HG03159 (cell line): ENCODE data around the gene AKT1.
"Not testable (repeated sequence)": the region's sequence is repeated elsewhere in the genome, so short reads cannot be mapped to it uniquely, and the experiment has no call there.

Experiments
- ATAC-seq: cut with Tn5 transposase; IDR thresholded peaks from one replicate; pipeline ENCODE4 v1.9.1; 2021; ENCODE audit warnings: mild to moderate bottlenecking, moderate library complexity; ENCODE audit not compliant: unreplicated experiment

The AKT1 gene

DNA sequence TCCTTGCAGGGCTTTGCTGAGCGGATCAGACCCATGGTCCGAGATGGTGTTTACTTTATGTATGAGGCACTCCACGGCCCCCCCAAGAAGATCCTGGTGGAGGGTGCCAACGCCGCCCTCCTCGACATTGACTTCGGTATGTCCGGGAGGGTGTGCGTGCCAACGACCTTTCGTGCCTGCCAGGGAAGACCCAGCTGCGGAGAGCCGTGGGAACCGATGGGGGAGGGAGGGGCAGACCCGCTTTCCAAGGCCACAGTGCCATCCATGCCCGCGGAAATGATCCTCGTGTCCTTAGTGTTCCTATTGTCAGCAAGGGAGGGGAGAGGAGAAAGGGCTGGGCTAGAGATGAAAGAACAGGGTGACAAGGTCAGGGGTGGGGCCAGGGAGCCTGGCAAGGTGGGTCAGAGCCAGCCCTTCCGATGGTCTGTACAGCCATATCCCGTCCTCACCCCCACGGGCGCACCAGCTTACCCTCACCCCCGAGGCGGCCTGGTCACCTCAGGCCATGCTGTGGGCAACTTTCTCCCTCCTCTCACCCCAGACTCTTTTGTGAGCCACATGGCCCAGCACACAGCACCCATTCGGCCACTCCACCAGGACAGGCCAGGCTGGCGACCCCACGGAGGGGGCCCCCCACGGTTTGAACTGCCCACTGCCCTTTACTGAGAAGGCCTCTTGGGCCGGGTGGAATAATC is 54.3 kb downstream of the AKT1 start:
- ATAC-seq = no peak

DNA sequence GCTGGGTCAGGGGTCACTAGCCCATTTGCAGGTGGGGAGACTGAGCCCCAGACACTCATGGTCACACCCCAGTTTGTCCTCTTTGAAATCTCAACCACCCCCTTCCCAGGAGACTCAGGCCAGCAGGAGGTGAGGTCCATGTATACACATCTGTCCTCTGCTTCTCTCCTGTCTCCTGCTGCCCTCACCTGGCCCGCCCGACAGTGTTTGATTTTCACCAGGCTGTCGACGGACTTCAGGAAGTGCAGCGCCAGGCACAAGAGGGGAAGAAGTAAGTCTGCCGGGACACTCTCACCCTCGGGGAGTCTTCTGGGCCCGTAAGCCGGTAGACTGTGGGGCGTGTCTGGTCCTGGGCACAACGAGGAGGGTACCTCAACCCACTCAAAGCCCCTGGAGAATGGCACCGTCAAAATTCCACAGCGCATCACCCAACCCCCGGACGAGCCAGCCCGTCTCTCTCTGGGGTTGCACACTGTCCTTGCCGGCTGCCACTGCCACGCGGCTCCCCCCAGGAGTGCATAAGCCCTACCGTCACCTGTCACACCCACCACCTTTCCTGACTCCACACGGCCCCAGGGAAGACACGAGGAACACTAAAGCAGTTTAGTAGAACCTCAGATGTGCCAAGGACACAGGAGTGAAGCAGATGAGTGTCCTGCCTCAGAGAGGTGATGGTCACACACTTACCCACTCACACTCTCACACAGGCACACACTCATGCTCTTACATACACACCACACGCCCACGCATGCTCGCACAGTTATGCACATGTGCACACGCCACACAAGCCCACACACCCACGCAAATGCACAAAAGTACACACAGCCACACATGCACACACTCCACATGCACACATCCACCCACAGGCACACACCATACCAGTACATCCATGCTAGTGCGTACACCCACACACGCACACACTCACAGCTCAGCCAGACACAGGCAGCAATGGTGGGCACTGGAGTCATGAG is 55.7 kb downstream of the AKT1 start:
- ATAC-seq = no peak

DNA sequence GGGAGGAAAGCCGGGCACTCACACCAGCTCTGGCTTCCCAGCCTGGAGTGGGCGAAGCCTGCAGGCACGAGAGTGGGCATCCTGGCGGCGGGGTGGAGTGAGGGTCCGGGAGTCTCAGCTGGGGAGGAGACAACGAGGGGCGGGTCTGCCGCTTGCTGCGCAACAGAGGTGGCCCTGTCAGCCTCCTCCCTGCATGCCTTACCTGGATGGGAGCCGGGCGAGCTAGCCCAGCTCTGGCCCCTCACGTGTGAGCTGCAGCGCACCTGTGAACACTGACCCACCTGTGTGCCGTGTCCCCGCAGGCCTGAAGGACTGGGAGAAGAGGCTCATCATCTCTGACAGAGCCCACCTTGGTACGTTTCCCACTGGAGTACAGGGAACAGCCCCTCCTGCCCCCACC is 56.5 kb downstream of the AKT1 start:
- no peak for ATAC-seq

DNA sequence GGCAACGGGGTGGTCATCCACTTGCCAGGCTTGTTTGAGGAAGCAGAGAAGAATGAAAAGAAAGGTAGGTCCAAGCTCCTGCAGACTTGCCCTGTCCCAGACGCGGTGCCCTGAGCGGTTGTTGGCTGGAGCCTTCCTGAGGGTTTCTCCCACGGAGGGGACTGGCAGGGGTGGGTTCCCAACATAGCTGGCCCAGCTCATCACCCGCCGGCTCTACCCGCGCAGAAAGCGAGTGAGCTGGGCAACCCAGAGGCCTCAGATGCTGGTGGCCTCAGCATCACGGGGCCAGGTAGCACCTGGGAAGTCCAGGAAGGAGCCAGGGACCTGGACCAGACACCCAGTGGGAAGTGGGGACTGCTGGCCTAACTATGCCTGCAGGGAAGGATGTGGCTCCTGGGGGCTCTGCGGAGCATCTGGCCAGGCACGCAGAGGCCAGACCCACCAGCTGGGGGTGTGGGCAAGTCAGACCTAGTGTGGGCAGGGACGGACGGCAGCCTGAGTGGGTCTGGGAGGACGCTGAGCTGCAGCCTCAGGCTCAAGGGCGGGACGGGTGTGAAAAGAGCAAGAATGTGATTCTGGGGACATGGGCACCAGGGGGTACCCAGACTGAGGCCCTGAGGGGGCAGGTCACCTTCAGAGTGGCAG is 57.1 kb downstream of the AKT1 start:
- no peak for ATAC-seq

DNA sequence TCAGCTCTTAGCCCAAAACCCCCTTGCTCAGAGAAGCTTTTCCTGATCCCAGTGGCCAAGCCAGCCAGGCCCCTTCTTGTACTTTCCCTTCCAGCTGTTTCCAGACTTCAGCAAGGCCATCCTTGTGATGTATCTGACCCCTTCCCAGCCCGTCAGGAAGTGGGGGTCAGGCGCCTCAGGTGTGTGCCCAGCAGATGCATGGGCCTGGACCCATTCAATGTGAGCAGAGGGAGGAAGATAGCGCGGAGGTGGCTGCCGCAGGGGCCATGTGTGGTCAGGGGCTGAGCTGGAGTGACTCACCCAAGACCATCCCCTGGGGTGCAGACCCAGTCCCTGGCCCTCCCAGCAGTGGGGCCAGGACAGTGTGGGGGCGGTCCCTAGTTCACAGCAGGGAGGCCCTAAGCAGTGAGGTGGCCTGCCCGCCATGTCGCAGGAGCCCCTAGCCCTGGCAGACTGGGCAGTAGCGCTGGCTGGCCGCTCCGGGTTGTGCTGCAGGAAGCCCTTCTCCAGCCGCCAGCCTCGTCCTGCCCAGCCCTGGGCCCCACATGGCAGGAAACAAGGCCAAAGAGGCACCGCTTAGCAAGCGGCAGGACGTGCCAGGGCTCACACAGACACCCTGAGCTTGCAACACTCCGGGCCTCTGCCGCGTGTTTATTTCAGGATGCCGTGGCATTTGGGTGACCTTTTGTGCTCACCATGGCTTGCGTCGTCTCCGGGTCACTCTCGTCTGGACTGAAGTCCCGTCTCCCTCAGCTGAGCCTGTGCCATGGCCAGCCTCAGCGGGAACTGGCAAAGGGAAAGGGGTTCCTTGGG is 59.5 kb downstream of the AKT1 start:
- no peak for ATAC-seq

DNA sequence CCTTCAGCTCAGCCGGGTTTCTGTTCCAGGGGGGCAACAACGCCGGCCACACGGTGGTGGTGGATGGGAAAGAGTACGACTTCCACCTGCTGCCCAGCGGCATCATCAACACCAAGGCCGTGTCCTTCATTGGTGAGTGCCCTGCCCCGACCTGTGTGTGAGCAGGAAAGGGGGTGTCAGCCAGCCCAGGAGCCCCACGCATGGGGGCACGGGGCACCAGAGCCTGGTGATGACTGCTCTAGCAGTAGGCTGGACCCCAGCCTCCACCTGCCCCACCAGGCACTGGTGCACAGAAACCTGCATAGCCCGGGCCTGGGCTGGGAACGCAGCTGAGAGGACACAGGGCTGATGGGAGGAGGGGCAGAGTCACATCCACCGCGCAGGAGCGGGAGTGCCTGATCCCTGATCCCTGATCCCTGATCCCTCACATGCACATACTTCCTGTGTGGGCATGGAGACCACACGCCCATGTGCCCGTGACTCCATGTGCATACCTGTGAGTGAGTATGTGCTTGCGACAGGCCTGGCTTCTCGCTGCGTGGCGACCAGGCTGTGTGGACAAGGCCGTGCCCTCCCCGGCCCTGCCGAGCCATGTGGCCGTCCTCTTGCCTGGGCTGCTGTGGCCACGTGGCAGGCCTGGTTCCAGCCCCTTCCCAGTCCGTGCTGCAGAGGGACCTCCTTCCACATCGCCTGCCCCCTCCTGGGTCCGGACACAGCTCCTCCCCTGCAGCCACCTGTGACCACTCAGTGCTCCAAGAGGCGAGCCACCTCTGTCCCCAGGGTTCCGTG is 60.4 kb downstream of the AKT1 start:
- no peak for ATAC-seq

DNA sequence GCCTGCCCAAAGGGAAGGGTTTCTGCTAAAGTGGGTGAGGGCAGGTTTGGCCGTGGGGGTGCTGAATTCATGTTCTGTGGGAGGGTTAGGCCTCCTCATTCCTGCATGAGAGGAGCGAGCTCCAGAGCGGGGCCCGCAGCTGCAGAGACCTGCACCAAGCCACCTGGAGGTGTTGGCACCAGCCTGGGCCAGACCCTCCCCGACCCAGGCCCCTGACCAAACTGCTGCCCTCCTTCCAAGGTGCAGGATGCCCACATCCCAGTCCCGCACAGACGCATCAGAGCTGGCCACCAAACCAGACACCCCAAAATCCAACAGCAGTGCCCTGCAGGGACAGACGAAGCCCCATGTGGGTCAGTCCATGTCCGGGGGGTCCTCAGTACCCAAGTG is 61.0 kb downstream of the AKT1 start:
- ATAC-seq = no peak

DNA sequence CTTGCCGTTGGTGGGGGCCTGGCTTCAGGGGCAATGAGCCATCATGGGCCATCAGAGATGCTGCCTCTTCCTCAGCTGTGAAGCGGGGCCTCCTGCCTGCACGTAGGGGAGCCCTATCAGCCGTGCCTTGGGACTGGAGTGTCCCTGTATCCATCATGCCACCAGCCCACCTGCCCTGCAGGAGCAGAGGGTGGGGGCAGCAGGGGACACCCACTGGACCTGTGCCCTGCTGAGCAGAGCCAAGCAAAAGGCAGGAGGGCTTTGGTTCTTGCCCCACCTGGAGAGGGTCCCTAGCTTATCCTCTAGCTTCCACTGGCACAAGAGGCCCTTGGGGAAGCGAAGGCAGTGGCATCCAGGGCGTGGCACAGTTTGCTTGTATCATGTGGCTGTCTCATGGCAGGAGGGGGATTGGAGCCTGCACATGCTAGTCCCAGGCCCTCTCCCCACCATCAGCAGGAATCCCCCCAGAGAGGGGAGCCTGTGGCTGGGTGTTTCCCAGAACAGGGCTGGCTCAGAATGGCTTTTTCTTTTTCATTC is 61.4 kb downstream of the AKT1 start:
- ATAC-seq = no peak

DNA sequence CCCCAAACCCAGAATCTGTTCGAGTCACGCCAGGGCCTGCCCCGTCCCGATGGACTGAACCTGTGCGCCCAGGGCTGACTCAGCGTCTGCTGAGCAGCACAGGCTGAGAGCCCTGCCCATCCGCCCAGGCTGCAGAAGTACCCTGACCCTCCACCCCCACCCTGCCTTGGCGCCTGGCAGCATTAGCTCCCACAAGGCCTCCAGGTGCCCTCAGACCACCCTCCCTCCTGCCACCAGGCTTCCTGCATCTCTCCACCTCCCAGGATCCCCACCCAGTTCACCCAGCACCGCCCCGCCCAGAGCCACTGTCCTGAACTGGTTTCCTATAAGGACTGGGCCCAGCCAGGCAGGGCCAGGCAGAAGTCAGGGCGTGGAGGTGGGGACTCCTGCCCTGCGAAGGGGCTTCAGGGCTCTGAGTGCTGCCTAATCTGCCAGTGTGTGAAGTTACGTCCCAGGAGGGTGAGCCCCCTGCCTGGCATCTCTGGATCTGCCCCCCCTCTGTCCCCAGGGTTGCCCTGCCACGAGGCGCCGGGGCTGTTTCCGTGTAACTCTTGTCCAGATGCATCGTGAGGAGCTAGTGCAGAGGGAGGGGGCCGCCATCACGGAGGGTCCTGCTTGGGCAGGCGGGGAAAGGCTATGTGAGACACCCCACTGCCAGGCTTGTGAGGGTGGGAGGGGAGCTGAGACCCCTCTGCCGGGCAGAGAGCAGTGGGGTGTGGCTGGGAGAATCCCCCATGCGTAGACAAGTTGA is 62.4 kb downstream of the AKT1 start:
- ATAC-seq = no peak

DNA sequence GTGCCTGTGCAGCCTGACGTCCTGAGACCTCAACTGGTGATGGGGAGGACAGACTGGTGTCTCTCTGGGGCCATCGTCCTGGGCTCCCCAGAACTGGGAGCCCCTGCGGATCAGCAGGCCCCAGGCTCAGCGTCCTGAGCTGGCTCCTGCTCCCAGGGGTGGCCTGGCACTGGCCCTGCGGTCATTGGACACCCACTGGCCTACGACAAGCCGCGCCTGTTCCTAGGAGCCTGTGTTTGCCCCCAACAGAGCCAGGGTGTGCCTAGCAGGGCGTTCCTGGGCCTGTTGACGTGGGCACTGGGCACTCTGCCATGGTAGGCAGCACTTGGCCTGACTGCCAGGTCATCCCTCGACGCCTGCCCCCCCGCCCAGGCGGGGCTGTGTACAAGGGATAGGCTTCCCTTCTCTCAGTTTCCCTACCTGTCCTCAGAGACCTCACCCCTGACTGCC is 63.2 kb downstream of the AKT1 start:
- no peak for ATAC-seq

DNA sequence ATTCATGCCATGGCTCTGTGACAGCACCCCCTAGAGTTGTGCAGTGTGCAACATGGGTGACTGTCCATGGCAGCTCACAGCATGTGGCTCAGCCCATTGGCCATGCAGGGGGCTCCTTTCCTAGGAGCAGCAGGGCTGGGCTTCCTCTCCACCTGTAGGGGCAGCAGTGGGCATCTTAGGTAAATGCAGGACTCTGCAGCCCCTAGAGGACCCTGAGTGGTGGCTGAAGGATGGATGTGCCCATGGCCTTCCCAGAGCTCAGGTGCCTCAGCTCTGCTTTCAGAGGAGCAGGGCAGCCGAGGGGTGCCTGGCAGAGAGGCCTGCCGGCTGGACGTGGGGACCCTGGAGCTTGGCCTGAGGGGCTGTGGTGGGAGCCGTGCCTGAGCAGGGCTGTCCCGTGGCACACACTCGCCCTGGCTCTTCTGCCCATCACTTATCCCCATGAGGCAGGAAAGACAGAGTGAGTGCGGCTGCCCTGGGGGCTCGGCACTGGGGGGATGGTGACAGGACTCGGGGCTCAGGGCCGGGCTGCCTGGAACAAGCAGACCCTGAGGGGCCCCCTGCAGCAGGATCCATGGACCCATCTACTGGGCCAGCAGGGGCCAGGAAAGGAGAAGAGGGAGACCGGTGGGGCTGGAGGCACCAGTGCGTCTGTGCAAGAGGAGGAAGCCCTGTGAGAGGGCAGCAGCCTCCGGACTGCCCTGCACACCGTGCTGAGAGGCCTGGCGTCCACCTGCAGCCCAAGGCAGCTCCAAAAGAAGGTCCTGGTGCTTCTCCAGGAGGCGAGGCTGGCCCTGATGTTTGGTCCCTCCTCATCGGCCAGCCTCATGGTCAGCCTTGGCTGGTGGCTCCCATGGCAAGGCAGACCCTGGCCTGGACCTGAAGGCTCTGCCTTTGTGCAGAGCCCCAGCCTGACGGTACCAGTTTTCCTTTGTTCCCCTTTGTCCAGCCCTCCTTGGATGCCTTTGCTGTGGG is 63.9 kb downstream of the AKT1 start:
- ATAC-seq = no peak

DNA sequence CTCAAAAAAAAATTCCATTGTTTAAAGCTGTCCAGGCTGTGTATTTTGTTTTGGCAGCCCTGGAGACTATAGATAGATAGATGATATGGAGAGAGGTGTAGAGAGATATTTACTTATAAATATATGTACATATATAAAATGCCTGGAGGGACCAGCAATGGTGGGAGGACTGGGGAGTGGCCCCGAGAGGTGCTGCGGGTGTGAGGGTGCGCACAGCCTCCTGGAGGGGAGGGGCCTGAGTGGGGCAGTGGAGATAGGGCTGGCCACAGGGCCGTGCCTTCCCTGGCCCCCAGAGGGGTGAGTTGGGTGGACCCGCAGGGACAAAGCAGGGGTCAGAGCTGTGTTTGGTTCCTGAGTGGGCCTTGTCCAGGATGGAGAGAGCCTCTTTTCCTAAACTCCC is 65.1 kb downstream of the AKT1 start:
- no peak for ATAC-seq

DNA sequence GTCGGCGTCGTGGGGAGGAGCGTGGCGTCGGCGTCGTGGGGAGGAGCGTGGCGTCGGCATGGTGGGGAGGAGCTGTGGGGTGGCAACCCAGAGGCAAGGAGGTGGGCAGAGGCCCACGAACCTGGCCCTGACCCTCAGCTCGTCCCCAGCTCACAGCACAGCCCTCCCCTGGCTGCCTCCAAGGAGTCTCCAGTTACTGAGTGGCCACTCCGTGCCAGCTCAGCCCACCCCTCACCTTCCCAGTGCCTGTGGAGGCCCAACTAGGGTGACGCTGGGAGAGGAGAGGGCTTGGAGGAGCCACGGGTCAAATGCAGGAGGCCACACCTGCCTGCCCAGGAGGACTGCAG is 65.7 kb downstream of the AKT1 start:
- no peak for ATAC-seq

DNA sequence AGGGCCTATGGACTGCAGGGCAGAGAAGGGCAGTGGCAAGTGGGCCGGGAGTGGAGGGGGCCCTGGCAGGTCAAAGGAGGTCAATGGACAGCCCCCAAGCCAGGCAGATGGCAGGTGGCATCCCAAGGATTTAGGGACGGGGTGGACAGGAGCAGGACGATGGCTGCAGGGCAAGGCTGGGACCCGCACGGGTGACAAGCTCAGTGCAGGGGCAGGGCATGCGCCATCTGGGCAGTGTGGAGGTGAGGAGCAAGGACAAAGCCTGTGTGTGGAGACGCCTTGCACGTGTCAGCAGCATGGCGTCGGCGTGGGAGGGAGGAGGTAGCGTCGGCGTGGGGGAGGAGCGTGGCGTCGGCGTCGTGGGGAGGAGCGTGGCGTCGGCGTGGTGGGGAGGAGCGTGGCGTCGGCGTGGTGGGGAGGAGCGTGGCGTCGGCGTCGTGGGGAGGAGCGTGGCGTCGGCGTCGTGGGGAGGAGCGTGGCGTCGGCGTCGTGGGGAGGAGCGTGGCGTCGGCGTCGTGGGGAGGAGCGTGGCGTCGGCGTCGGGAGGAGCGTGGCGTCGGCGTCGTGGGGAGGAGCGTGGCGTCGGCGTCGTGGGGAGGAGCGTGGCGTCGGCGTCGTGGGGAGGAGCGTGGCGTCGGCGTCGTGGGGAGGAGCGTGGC is 66.2 kb downstream of the AKT1 start:
- not testable (repeated sequence) for ATAC-seq

DNA sequence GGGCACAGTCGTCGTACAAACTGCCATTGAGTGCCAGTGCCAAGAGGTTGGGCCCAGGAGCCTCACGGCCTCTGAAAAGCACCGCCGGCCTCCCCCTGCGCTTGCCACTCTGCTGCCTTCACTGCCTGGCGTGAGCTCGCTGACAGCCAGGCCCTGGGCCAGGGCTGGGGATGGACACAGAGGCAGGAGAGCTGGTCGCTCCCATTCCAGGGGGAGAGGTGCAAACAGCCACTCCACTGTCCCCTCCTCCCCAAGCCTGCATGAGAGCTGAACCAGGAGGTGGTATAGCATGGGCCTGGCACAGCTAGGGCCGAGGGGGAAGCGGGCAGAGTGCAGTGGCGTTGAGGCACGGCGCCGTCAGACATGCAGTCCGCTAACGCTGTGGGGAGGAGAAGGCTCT is 66.9 kb downstream of the AKT1 start:
- no peak for ATAC-seq

DNA sequence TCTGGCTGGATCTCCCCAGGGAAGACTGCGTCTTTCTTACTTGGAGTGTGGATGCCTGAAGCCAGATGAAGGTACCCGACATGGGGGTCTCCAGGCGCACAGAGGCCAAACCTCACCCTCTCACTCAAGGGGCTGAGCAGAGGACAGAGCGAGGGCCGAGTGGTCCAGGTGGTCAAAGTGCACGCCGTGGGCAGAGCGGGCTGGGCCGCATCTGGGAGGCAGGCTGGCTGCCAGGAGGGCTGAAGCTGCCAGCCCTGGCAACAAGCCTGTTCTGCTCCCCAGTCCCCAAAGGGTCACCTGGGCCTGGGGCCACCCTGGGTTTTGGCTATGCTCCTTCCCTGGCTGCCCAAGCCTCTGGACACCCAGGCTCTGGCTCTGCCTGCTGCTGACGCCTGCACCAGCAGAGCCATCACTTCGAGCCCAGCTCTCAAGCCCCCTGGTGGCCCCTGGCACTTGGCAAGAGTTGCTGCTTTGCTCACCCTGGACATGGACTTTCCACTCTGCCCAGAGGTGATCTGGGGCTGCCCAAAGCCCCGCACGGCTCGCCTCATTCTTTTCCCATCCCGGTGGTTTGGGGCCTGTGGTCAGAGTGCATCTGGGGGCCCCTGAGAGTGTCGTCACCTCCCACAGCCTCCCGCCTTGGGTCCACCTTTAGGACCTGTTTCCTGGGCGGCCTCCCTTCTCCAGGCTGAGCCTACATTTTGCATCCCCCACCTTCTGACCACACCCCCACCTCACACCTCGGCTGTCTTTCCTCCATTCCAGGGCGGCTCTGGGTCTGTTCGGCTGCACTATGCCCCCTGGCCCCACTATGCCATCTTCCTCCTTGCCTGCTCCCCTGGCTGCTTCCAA is 68.7 kb downstream of the AKT1 start:
- no peak for ATAC-seq
